ENCODE data around the gene CPB2.

GRCh38 chr13:46025157-46025556 is 79.7 kb downstream of the CPB2 start:
- TF ChIP-seq POLR2A (IDR thresholded peaks at IDR 0.05), result no peak
- TF ChIP-seq CTCF (IDR thresholded peaks at IDR 0.05), result no peak

Data from prostate gland (tissue), 2 donors.